ENCODE data around the gene KLC1. TPM values are rescaled to one million over a fixed set of nuclear protein-coding genes. Genes with fewer than 3 reads are reported as not detected.

The KLC1 gene
- total and polyA plus RNA-seq, 2 donors (not counting 1 experiment from before 2014, with no cell fraction given), result 102 to 243 TPM

GRCh38 chr14:103730490-103731035, 101.6 kb downstream of the KLC1 start:
- Histone ChIP-seq H3K9me3 (ENCODE audit: control extremely low read depth in 1 of 3, control insufficient read depth in 2 of 3, insufficient read depth in 1 of 3, low read length in 2 of 3) (no peaks in the 10 kb centered on the region), H3K79me2 (ENCODE audit: control insufficient read depth, insufficient read depth, low read length) (no peaks in the 10 kb centered on the region), H3K4me3 (ENCODE audit: control extremely low read depth in 1 of 5, extremely low read depth in 1 of 5, insufficient read depth in 1 of 5, low read depth in 2 of 5, low read length in 4 of 5) (no peak overlapping the region), H3K36me3 (replicated peaks in 1 of 2; ENCODE audit: control extremely low read depth in 1 of 2, control insufficient read depth in 1 of 2, extremely low read depth in 1 of 2, insufficient read depth in 2 of 2, low read length in 1 of 2) (peaks cover 0 to 13% of the 10 kb centered on the region in 2 experiments), H3K27me3 (replicated peaks in 1 of 4; ENCODE audit: control extremely low read depth in 1 of 4, control insufficient read depth in 3 of 4, insufficient read depth in 4 of 4, low read length in 3 of 4) (no peaks in the 10 kb centered on the region), H3K4me1 (ENCODE audit: control insufficient read depth in 2 of 2, insufficient read depth in 2 of 2, low read length in 2 of 2) (no peaks in the 10 kb centered on the region), H3K4me2 (replicated peaks; ENCODE audit: low read depth, low read length, poor library complexity, severe bottlenecking) (no peak overlapping the region), H3K9ac (ENCODE audit: low read length) (no peak overlapping the region), H4K20me1 (ENCODE audit: control insufficient read depth, insufficient read depth, low read length, poor library complexity, severe bottlenecking) (no peaks in the 10 kb centered on the region), H2AFZ (ENCODE audit: insufficient read depth, low read depth, low read length, poor library complexity, severe bottlenecking) (no peak overlapping the region), H3K27ac (ENCODE audit: low read length in 2 of 2) (no peak overlapping the region)
- H3K4me3 Mint-ChIP-seq, result no peak overlapping the region
- ChIA-PET POLR2A (no interaction called here), CTCF (no interaction called here)
- H3K27ac Mint-ChIP-seq, result no peak overlapping the region
- intact Hi-C loops (cut with micrococcal nuclease), result no loop called here
- WGBS (ENCODE audit: insufficient coverage), result 86% methylated on average over 13 of the region's 15 CpGs
- no peaks in the 10 kb centered on the region for H3K27me3 Mint-ChIP-seq
- no peak for TF ChIP-seq EZH2 (IDR thresholded peaks at IDR 0.05; ENCODE audit: borderline replicate concordance, insufficient read depth, low read depth, low read length, poor library complexity, severe bottlenecking)
- no peak for TF ChIP-seq CTCF (IDR thresholded peaks at IDR 0.05)
- no peak for DNase-seq
- no peaks in the 10 kb centered on the region for H3K9me3 Mint-ChIP-seq (ENCODE audit: insufficient read depth)
- no peaks in the 10 kb centered on the region for H3K4me1 Mint-ChIP-seq
- ATAC-seq (ENCODE audit: low read depth), result no peak

GRCh38 chr14:103731481-103731880, 102.5 kb downstream of the KLC1 start:
- Histone ChIP-seq H3K4me2 (replicated peaks; ENCODE audit: low read depth, low read length, poor library complexity, severe bottlenecking) (no peak overlapping the region), H4K20me1 (ENCODE audit: control insufficient read depth, insufficient read depth, low read length, poor library complexity, severe bottlenecking) (no peaks in the 10 kb centered on the region), H2AFZ (ENCODE audit: insufficient read depth, low read depth, low read length, poor library complexity, severe bottlenecking) (no peak overlapping the region), H3K27ac (ENCODE audit: low read length in 2 of 2) (no peak overlapping the region), H3K79me2 (ENCODE audit: control insufficient read depth, insufficient read depth, low read length) (no peaks in the 10 kb centered on the region), H3K4me1 (ENCODE audit: control insufficient read depth in 2 of 2, insufficient read depth in 2 of 2, low read length in 2 of 2) (no peaks in the 10 kb centered on the region), H3K4me3 (ENCODE audit: control extremely low read depth in 1 of 5, extremely low read depth in 1 of 5, insufficient read depth in 1 of 5, low read depth in 2 of 5, low read length in 4 of 5) (no peak overlapping the region), H3K9me3 (ENCODE audit: control extremely low read depth in 1 of 3, control insufficient read depth in 2 of 3, insufficient read depth in 1 of 3, low read length in 2 of 3) (no peaks in the 10 kb centered on the region), H3K36me3 (replicated peaks in 1 of 2; ENCODE audit: control extremely low read depth in 1 of 2, control insufficient read depth in 1 of 2, extremely low read depth in 1 of 2, insufficient read depth in 2 of 2, low read length in 1 of 2) (peaks cover 0 to 13% of the 10 kb centered on the region in 2 experiments), H3K9ac (ENCODE audit: low read length) (no peak overlapping the region), H3K27me3 (replicated peaks in 1 of 4; ENCODE audit: control extremely low read depth in 1 of 4, control insufficient read depth in 3 of 4, insufficient read depth in 4 of 4, low read length in 3 of 4) (no peaks in the 10 kb centered on the region)
- Mint-ChIP-seq H3K27ac (no peak overlapping the region), H3K4me1 (no peaks in the 10 kb centered on the region), H3K27me3 (no peaks in the 10 kb centered on the region), H3K9me3 (ENCODE audit: insufficient read depth) (no peaks in the 10 kb centered on the region), H3K4me3 (no peak overlapping the region)
- DNase-seq, result no peak
- POLR2A ChIA-PET, result no interaction called here
- CTCF ChIA-PET, result no interaction called here
- ATAC-seq (ENCODE audit: low read depth), result no peak
- intact Hi-C loops (cut with micrococcal nuclease), result no loop called here
- TF ChIP-seq CTCF (IDR thresholded peaks at IDR 0.05) (no peak), EZH2 (IDR thresholded peaks at IDR 0.05; ENCODE audit: borderline replicate concordance, insufficient read depth, low read depth, low read length, poor library complexity, severe bottlenecking) (no peak)
- 97% methylated on average over 15 of the region's 15 CpGs for WGBS (ENCODE audit: insufficient coverage)

Data from B cell (primary cell).